HG03280 (cell line): ENCODE results near the gene FGF14.
A peak's percentile ranks its signal among the peaks of the same experiment; 100 is the strongest.

Experiments used
- ATAC-seq: cut with Tn5 transposase; IDR thresholded peaks from one replicate; pipeline ENCODE4 v1.9.1; 2021; ENCODE audit warnings: mild to moderate bottlenecking, moderate library complexity; ENCODE audit not compliant: unreplicated experiment

FGF14 gene

GRCh38 chr13:102401766-102402165 is at the start of gene FGF14:
FGF14 (minus strand) TSS chr13:102402048.
- no peak for ATAC-seq

GRCh38 chr13:102443249-102443648 is 41.4 kb upstream of the FGF14 start:
- no peak for ATAC-seq

GRCh38 chr13:102441085-102441484 is 39.2 kb upstream of the FGF14 start:
- ATAC-seq = no peak

- peak; percentile 43 for ATAC-seq
Observed at GRCh38 chr13:102440259-102440936, 38.5 kb upstream of the FGF14 start.

GRCh38 chr13:102422690-102423089 is 20.8 kb upstream of the FGF14 start:
- no peak for ATAC-seq

GRCh38 chr13:102405499-102406100 is 3.8 kb upstream of the FGF14 start:
- no peak for ATAC-seq

DNA sequence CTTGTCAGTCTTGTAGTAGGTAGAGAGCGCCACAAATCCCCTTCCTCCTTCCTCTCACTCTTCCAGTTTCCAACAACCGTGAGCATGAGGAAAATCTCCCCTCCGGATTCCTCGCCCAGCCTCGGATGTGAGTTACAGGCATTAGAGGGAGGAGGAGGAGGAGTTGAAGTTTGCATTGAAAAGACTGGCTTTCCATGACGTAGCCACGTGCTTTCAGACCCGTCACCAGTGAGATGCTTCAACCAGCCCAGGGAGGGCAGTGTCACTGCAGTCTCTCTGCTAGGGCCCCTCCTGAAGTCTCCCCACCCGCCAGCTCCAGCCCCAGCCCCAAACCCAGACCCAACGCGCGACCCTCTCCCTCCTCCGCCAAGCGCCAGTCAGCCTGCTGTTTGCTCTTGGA is 442 bp upstream of the FGF14 start:
- no peak for ATAC-seq

- ATAC-seq = no peak
Observed at GRCh38 chr13:102401265-102401664, 583 bp downstream of the FGF14 start.

DNA sequence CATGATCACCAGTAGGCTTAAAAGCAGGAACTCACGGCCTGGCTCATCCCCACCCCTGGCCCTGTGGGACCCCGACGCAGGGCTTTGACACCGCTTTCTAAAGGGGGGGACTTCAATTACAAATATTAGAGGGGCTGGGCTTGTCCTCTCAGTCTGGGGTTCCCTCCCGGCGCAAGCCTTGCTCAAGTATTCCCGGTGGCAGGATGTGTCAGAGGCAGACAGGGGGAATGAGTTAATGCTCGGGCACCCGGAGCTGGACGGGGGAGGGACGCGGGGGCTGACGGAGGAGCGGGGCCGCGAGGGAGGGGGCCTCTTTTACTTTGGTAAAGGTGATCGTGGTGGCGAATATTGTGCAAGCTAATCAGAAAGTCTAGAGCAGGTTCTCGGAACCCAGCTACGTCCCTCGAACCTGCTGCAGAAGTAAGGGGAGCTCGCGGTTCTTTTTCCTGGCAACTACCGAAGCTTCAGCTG is 1.1 kb downstream of the FGF14 start:
- no peak for ATAC-seq

GRCh38 chr13:102399791-102400674 is 1.8 kb downstream of the FGF14 start:
- no peak for ATAC-seq

DNA sequence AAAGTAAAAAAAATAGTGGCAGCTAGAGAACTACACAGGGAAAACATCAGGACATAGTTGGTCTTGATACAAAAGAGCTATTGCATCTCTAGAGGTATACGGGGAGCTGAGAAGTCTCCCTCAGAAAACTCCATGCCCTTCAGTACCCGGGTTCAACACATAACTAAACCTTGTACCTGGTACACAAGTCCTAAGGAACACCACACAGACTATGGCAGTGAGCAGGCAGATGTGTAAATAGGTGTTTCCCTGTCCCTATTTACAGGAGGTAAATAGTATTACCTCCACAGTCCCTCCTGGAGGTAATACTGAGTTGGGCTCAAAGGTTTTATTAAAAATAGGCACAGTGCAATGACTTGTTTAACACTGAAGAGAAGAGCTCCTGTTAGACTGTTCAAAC is 5.9 kb downstream of the FGF14 start:
- no peak for ATAC-seq

DNA sequence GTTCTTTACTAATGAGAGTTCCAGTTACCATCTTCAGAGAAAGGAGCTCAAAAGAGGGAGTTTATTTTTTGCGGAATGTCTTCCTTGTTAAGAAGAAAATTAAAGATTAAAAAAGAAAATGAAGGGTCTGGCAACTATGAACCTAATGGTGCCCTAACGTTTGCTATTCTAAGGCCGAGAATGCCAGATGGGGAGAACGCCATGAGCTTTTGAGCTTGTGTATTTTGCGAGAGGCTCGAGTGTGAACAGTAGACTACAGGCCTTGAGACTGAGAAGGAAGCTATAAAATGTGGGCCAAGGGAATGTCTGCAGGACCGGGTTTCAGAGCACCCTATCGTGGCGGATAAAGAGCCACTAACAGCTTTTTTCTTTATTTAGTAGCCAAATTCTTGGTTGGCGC is 6.7 kb downstream of the FGF14 start:
- ATAC-seq = no peak

- ATAC-seq = peak; percentile 95
Observed at GRCh38 chr13:102394158-102395053, 7.4 kb downstream of the FGF14 start.

DNA sequence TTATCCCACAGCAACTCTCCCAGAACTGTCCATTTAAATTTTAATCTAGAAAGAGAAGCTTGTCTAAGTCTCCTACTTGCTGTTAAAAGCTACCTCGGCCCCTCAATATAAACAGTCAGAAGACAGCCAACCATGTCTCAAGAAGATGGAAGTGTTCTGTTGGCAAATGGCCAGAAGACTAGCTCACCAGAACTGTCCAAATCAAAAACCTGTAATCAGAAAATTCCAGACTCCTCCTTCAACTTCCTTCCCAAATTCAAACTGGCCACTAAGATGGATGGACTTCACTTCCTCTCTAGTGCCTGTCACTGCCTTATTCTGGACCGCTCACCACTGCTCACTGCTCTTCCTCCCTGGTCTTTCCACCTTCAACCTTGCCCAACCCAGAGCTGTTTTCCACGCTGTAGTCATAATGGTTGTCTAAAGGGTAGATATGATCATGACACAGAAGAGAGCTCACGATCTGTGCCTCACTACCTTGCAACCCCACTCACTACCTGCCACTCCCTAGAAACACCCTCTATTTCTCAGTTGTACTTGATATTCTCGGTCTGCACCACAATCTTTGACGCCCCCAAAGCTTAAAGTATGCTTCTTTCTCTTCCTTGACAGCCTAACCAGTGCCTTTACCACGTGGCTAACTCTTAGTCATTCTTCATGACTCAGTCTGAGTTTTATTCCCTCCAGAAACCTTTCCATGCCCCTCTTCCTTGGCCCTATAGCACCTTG is 9.2 kb downstream of the FGF14 start:
- no peak for ATAC-seq

DNA sequence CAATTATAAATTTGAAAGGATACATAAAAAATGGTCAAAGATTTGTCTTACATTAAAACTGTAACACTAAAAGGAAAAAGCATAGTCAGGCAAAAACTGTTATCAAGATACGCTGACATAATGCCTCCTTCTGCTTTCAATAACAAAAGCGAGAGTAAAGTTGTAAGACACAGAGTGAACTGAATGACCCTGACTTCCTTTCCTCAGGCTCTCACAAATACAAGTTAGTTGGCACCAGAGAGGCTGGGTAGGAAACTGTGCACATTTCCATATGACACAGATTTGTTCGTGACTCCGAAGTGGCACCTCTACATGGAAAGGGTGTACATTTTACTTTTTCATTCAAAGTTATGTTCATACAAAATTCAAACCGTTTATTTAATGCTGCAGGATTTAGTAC is 15.4 kb downstream of the FGF14 start:
- ATAC-seq = no peak

DNA sequence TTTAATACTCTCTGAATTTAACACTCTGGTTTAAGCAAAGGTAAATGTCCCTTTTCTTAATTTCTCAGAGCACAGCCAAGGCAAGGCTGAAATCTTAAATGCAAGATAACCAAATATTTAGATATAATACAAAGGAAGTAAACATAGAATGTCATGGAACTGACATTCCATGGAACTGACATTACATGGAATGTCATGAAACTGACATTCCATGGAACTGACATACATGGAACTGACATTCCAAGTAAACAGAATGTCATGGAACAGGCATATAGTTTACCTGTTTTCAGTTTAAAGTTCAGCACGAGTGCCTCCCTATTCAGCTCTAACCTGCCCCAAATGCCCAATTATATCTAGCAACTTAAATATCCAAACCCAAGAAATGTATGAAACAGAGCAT is 21.8 kb downstream of the FGF14 start:
- no peak for ATAC-seq

GRCh38 chr13:102376318-102376717 is 25.5 kb downstream of the FGF14 start:
- ATAC-seq = no peak

DNA sequence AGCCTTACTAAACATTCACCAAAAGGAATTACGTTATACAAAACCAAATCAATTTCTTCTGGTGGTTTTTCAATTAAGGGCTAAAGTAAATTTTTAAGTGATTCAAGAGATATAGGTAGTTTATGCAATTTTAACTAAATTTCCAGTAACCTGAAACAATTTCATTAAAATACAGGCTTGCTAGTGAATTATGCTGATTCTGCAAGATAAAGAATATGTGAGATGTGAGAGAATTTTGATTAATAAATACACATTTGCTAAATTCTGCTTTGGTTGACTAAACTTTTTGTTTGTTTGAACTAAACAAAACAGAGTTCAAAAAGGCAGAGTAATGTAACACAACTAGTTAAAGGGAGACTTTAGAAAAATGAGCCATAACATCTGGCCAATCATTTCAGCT is 27.1 kb downstream of the FGF14 start:
- no peak for ATAC-seq

DNA sequence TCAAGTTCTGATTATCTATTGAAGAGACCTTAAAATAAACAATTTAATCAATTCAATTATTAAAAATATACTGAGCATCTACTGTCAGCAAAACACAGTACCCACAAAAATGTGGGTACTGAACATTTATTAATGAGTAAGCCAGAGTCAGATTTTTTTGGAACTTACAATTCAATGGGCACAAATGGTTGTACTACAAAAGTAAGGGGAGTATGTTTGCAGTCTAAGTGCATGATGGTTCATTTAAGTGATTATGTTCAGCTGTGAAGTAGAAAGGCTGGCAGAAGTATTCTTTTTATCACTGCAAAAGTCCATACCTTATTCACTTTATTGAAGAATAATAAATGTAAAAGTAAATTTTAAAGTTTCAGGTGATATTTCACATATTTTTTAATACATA is 27.6 kb downstream of the FGF14 start:
- no peak for ATAC-seq

GRCh38 chr13:102373221-102373620 is 28.6 kb downstream of the FGF14 start:
- ATAC-seq = no peak
